Measurements from ENCODE around the gene FBN2.

FBN2 gene

GRCh38 chr5:128436749-128437188 lies 101.3 kb downstream of the FBN2 start:
- H3K14ac ChIP-seq (ENCODE audit: low read length) = no peak overlapping the region
- no peaks in the 10 kb centered on the region for H3K9me3 ChIP-seq (replicated peaks in 1 of 2; ENCODE audit: control insufficient read depth in 2 of 2, insufficient read depth in 1 of 2, low read depth in 1 of 2, low read length in 2 of 2)
- peaks cover 0 to 6% of the 10 kb centered on the region in 2 donors for H3K4me1 ChIP-seq (ENCODE audit: control insufficient read depth in 2 of 2, insufficient read depth in 1 of 2, low read depth in 1 of 2, low read length in 2 of 2)
- H3K27ac ChIP-seq (replicated peaks; ENCODE audit: low read length) = no peak overlapping the region
- H2AK5ac ChIP-seq (ENCODE audit: low read depth, low read length) = no peak overlapping the region
- H3K27me3 ChIP-seq (ENCODE audit: control insufficient read depth in 3 of 3, insufficient read depth in 3 of 3, low read depth in 1 of 3, low read length in 3 of 3) = no peaks in the 10 kb centered on the region
- H2BK5ac ChIP-seq (ENCODE audit: low read length) = no peak overlapping the region
- H4K91ac ChIP-seq (ENCODE audit: low read depth, low read length, poor library complexity) = no peak overlapping the region
- no peak overlapping the region for H4K8ac ChIP-seq (ENCODE audit: low read depth, low read length)
- no CpG with 5 or more reads among the region's 4 CpGs for WGBS, 2 donors (ENCODE audit: extremely low coverage in 2 of 2, insufficient read length in 2 of 2, insufficient replicate concordance in 1 of 2)
- no peak overlapping the region for H3K9ac ChIP-seq (ENCODE audit: low read depth, low read length, poor library complexity)
- H3K18ac ChIP-seq (ENCODE audit: low read length) = no peak overlapping the region
- peaks cover 0 to 2% of the 10 kb centered on the region in 2 donors for H3K36me3 ChIP-seq (replicated peaks in 1 of 2; ENCODE audit: control insufficient read depth in 2 of 2, insufficient read depth in 2 of 2, low read length in 2 of 2)
- no peak overlapping the region for H2BK12ac ChIP-seq (ENCODE audit: low read length)
- H2BK15ac ChIP-seq (ENCODE audit: low read length) = no peak overlapping the region
- no peak for DNase-seq (ENCODE audit: low spot score)
- H3K4me2 ChIP-seq (ENCODE audit: insufficient read depth, low read length, poor library complexity, severe bottlenecking) = no peak overlapping the region
- H3K4ac ChIP-seq (ENCODE audit: low read length) = no peak overlapping the region
- H3K23ac ChIP-seq (ENCODE audit: low read depth, low read length, poor library complexity) = no peak overlapping the region
- no peaks in the 10 kb centered on the region for H3K79me1 ChIP-seq (ENCODE audit: low read depth, low read length)
- no peak overlapping the region for H3K4me3 ChIP-seq (ENCODE audit: low read length in 2 of 2)
- H2AFZ ChIP-seq (ENCODE audit: low read length) = no peak overlapping the region
- no peak overlapping the region for H2BK120ac ChIP-seq (ENCODE audit: low read depth, low read length)

DNA sequence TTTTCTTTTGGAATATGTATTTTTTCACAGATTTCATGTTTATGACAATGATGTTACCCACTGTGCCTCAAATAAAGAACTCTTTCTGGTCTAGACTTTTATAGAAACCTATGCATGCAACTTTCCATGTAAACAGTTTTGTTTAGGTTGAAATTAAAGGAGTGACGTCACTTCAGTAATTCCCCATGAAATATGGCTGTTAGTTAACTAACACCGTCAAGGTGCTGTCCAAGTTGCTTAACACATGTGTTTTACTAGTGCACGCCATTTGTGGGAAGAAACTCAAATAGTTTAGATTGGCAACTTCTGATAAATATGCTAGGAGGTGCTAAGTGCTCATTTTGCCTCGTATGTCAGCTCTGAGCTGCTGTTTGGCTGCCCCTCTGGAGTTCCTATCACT lies 102.2 kb downstream of the FBN2 start:
- WGBS, 2 donors (ENCODE audit: extremely low coverage in 2 of 2, insufficient read length in 2 of 2, insufficient replicate concordance in 1 of 2) = no CpG with 5 or more reads among the region's 4 CpGs
- no peak for DNase-seq (ENCODE audit: low spot score)
- no peak overlapping the region for H3K4ac ChIP-seq (ENCODE audit: low read length)
- H3K4me3 ChIP-seq (ENCODE audit: low read length in 2 of 2) = no peak overlapping the region
- no peak overlapping the region for H2AK5ac ChIP-seq (ENCODE audit: low read depth, low read length)
- H3K27me3 ChIP-seq (ENCODE audit: control insufficient read depth in 3 of 3, insufficient read depth in 3 of 3, low read depth in 1 of 3, low read length in 3 of 3) = no peaks in the 10 kb centered on the region
- no peaks in the 10 kb centered on the region for H3K9me3 ChIP-seq (replicated peaks in 1 of 2; ENCODE audit: control insufficient read depth in 2 of 2, insufficient read depth in 1 of 2, low read depth in 1 of 2, low read length in 2 of 2)
- no peak overlapping the region for H3K23ac ChIP-seq (ENCODE audit: low read depth, low read length, poor library complexity)
- no peak overlapping the region for H2AFZ ChIP-seq (ENCODE audit: low read length)
- H3K14ac ChIP-seq (ENCODE audit: low read length) = no peak overlapping the region
- no peak overlapping the region for H4K91ac ChIP-seq (ENCODE audit: low read depth, low read length, poor library complexity)
- no peak overlapping the region for H3K4me2 ChIP-seq (ENCODE audit: insufficient read depth, low read length, poor library complexity, severe bottlenecking)
- no peak overlapping the region for H2BK5ac ChIP-seq (ENCODE audit: low read length)
- no peaks in the 10 kb centered on the region for H3K79me1 ChIP-seq (ENCODE audit: low read depth, low read length)
- no peak overlapping the region for H4K8ac ChIP-seq (ENCODE audit: low read depth, low read length)
- H3K4me1 ChIP-seq (ENCODE audit: control insufficient read depth in 2 of 2, insufficient read depth in 1 of 2, low read depth in 1 of 2, low read length in 2 of 2) = peaks cover 0 to 3% of the 10 kb centered on the region in 2 donors
- no peak overlapping the region for H2BK15ac ChIP-seq (ENCODE audit: low read length)
- H2BK12ac ChIP-seq (ENCODE audit: low read length) = no peak overlapping the region
- H3K36me3 ChIP-seq (replicated peaks in 1 of 2; ENCODE audit: control insufficient read depth in 2 of 2, insufficient read depth in 2 of 2, low read length in 2 of 2) = peaks cover 0 to 2% of the 10 kb centered on the region in 2 donors
- no peak overlapping the region for H3K27ac ChIP-seq (replicated peaks; ENCODE audit: low read length)
- H3K9ac ChIP-seq (ENCODE audit: low read depth, low read length, poor library complexity) = no peak overlapping the region
- H3K18ac ChIP-seq (ENCODE audit: low read length) = no peak overlapping the region
- no peak overlapping the region for H2BK120ac ChIP-seq (ENCODE audit: low read depth, low read length)

DNA sequence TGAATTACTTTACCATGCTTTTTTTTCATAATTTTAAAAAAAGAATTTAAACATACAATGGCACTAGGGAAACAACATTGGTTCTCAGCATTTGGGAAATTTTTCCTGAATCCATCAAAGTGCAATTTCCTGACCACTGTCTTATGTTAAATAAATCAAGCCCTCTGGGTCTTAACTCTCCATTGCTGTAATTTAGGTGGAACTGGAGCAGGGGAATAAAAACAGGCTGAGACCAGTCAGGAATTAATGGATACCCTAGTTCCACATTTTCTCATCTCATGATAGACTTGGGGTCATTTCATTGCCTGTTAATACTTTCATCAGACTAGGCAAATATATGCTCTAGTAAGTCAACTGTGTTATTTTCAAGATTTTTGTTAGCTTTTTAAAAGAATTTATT lies 103.1 kb downstream of the FBN2 start:
- Histone ChIP-seq H2AFZ (ENCODE audit: low read length) (no peak overlapping the region), H3K27me3 (ENCODE audit: control insufficient read depth in 3 of 3, insufficient read depth in 3 of 3, low read depth in 1 of 3, low read length in 3 of 3) (no peaks in the 10 kb centered on the region), H3K9me3 (replicated peaks in 1 of 2; ENCODE audit: control insufficient read depth in 2 of 2, insufficient read depth in 1 of 2, low read depth in 1 of 2, low read length in 2 of 2) (no peaks in the 10 kb centered on the region), H3K18ac (ENCODE audit: low read length) (no peak overlapping the region), H4K91ac (ENCODE audit: low read depth, low read length, poor library complexity) (no peak overlapping the region), H3K4me3 (ENCODE audit: low read length in 2 of 2) (no peak overlapping the region), H2BK15ac (ENCODE audit: low read length) (no peak overlapping the region), H3K36me3 (replicated peaks in 1 of 2; ENCODE audit: control insufficient read depth in 2 of 2, insufficient read depth in 2 of 2, low read length in 2 of 2) (peaks cover 0 to 2% of the 10 kb centered on the region in 2 donors), H3K9ac (ENCODE audit: low read depth, low read length, poor library complexity) (no peak overlapping the region), H3K4me2 (ENCODE audit: insufficient read depth, low read length, poor library complexity, severe bottlenecking) (no peak overlapping the region), H2AK5ac (ENCODE audit: low read depth, low read length) (no peak overlapping the region), H3K4ac (ENCODE audit: low read length) (no peak overlapping the region), H3K4me1 (ENCODE audit: control insufficient read depth in 2 of 2, insufficient read depth in 1 of 2, low read depth in 1 of 2, low read length in 2 of 2) (peaks cover 0 to 3% of the 10 kb centered on the region in 2 donors), H4K8ac (ENCODE audit: low read depth, low read length) (no peak overlapping the region), H3K14ac (ENCODE audit: low read length) (no peak overlapping the region), H3K27ac (replicated peaks; ENCODE audit: low read length) (no peak overlapping the region), H2BK12ac (ENCODE audit: low read length) (no peak overlapping the region), H2BK120ac (ENCODE audit: low read depth, low read length) (no peak overlapping the region), H3K79me1 (ENCODE audit: low read depth, low read length) (no peaks in the 10 kb centered on the region), H3K23ac (ENCODE audit: low read depth, low read length, poor library complexity) (no peak overlapping the region), H2BK5ac (ENCODE audit: low read length) (no peak overlapping the region)
- DNase-seq (ENCODE audit: low spot score) = no peak

- Histone ChIP-seq H3K9me3 (replicated peaks in 1 of 2; ENCODE audit: control insufficient read depth in 2 of 2, insufficient read depth in 1 of 2, low read depth in 1 of 2, low read length in 2 of 2) (no peaks in the 10 kb centered on the region), H2BK15ac (ENCODE audit: low read length) (no peak overlapping the region), H3K27me3 (ENCODE audit: control insufficient read depth in 3 of 3, insufficient read depth in 3 of 3, low read depth in 1 of 3, low read length in 3 of 3) (no peaks in the 10 kb centered on the region), H3K23ac (ENCODE audit: low read depth, low read length, poor library complexity) (no peak overlapping the region), H2BK12ac (ENCODE audit: low read length) (no peak overlapping the region), H2AK5ac (ENCODE audit: low read depth, low read length) (no peak overlapping the region), H3K36me3 (replicated peaks in 1 of 2; ENCODE audit: control insufficient read depth in 2 of 2, insufficient read depth in 2 of 2, low read length in 2 of 2) (peaks cover 0 to 2% of the 10 kb centered on the region in 2 donors), H3K4me2 (ENCODE audit: insufficient read depth, low read length, poor library complexity, severe bottlenecking) (no peak overlapping the region), H3K4ac (ENCODE audit: low read length) (no peak overlapping the region), H3K79me1 (ENCODE audit: low read depth, low read length) (no peaks in the 10 kb centered on the region), H3K27ac (replicated peaks; ENCODE audit: low read length) (no peak overlapping the region), H2AFZ (ENCODE audit: low read length) (no peak overlapping the region), H2BK5ac (ENCODE audit: low read length) (no peak overlapping the region), H4K8ac (ENCODE audit: low read depth, low read length) (no peak overlapping the region), H3K4me1 (ENCODE audit: control insufficient read depth in 2 of 2, insufficient read depth in 1 of 2, low read depth in 1 of 2, low read length in 2 of 2) (peaks cover 0 to 3% of the 10 kb centered on the region in 2 donors), H3K14ac (ENCODE audit: low read length) (no peak overlapping the region), H3K9ac (ENCODE audit: low read depth, low read length, poor library complexity) (no peak overlapping the region), H3K4me3 (ENCODE audit: low read length in 2 of 2) (no peak overlapping the region), H2BK120ac (ENCODE audit: low read depth, low read length) (no peak overlapping the region), H4K91ac (ENCODE audit: low read depth, low read length, poor library complexity) (no peak overlapping the region), H3K18ac (ENCODE audit: low read length) (no peak overlapping the region)
- no CpG with 5 or more reads among the region's 2 CpGs for WGBS, 2 donors (ENCODE audit: extremely low coverage in 2 of 2, insufficient read length in 2 of 2, insufficient replicate concordance in 1 of 2)
- no peak for DNase-seq (ENCODE audit: low spot score)
Observed at GRCh38 chr5:128432913-128433440, 105.1 kb downstream of the FBN2 start.

Measured in neuronal stem cell (in vitro differentiated cells).